ENCODE results near the gene C14orf180.

DNA sequence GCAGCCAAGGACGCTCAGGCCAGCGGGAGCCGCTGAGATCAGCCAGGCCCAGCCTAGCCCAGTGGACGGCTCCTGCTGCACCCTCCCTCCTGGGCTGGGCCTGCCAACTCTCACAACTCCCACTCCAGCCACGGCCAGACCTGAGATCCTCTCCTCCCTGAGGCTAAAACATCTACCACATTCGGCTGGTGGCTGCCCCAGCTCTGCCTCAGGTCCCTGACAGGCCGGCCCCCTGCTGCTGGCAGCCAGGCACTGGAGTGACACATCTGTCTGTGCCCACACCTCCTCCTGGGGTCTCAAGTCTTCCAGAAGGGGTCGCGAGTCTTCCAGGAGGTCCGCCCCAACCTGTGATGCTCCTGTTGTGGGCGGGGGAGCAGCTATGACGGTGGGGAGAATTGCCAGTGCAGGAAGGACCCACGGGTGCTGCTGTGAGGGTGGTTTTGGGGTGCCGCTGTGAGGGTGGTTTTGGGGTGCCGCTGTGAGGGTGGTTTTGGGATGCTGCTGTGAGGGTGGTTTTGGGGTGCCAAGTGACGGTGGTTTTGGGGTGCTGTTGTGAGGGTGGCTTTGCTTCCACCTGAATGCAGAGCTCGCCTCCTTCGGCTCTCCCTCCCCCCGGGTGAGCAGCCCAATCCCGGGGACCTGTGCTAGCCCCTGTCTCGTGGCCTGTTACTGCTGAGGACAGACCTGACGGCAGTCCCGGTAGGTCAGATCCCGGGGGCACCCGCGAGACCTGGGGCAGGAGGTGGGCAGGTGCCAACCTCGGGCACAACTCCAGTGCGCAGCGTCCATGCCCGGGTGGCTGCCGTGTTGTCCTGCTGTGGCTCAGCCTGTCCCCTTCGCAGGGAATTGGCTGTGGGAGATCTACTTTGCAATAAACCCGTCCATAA lies 27.5 kb upstream of the C14orf180 start:
- TF ChIP-seq, protein P1, sequence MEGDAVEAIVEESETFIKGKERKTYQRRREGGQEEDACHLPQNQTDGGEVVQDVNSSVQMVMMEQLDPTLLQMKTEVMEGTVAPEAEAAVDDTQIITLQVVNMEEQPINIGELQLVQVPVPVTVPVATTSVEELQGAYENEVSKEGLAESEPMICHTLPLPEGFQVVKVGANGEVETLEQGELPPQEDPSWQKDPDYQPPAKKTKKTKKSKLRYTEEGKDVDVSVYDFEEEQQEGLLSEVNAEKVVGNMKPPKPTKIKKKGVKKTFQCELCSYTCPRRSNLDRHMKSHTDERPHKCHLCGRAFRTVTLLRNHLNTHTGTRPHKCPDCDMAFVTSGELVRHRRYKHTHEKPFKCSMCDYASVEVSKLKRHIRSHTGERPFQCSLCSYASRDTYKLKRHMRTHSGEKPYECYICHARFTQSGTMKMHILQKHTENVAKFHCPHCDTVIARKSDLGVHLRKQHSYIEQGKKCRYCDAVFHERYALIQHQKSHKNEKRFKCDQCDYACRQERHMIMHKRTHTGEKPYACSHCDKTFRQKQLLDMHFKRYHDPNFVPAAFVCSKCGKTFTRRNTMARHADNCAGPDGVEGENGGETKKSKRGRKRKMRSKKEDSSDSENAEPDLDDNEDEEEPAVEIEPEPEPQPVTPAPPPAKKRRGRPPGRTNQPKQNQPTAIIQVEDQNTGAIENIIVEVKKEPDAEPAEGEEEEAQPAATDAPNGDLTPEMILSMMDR (IDR thresholded peaks at IDR 0.05 in 2 of 3, conservative IDR thresholded peaks at IDR 0.05 in 1 of 3; ENCODE audit: control insufficient read depth in 2 of 3, extremely low read depth in 1 of 3, insufficient read depth in 1 of 3, low read depth in 3 of 3, low read length in 3 of 3), result no peak
- TF ChIP-seq USF1 (IDR thresholded peaks at IDR 0.05; ENCODE audit: borderline replicate concordance, extremely low read length, insufficient read depth, low read depth, low read length) (no peak), SMARCA5 (IDR thresholded peaks at IDR 0.05) (no peak), EGR1 (IDR thresholded peaks at IDR 0.05; ENCODE audit: borderline replicate concordance in 1 of 2, low read depth in 2 of 2, low read length in 2 of 2) (no peak), ZNF274 (IDR thresholded peaks at IDR 0.05; ENCODE audit: insufficient read depth, insufficient read length) (no peak), SP1 (IDR thresholded peaks at IDR 0.05; ENCODE audit: low read depth, low read length) (no peak), CEBPB (IDR thresholded peaks at IDR 0.05; ENCODE audit: borderline replicate concordance in 1 of 2, low read depth in 2 of 2, low read length in 2 of 2) (no peak)
- TF ChIP-seq, protein P2, sequence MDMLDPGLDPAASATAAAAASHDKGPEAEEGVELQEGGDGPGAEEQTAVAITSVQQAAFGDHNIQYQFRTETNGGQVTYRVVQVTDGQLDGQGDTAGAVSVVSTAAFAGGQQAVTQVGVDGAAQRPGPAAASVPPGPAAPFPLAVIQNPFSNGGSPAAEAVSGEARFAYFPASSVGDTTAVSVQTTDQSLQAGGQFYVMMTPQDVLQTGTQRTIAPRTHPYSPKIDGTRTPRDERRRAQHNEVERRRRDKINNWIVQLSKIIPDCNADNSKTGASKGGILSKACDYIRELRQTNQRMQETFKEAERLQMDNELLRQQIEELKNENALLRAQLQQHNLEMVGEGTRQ (IDR thresholded peaks at IDR 0.05; ENCODE audit: borderline replicate concordance, low read depth, low read length), result no peak

Data from GM12878 (cell line).